Hypothalamus (tissue), 51 donors: ENCODE measurements around the gene HDHD5.

Source experiments
- DNase-seq, 51 donors: peaks; one replicate each; lab custom pipeline; 2025; lab: John Stamatoyannopoulos, UW

HDHD5 gene

DNA sequence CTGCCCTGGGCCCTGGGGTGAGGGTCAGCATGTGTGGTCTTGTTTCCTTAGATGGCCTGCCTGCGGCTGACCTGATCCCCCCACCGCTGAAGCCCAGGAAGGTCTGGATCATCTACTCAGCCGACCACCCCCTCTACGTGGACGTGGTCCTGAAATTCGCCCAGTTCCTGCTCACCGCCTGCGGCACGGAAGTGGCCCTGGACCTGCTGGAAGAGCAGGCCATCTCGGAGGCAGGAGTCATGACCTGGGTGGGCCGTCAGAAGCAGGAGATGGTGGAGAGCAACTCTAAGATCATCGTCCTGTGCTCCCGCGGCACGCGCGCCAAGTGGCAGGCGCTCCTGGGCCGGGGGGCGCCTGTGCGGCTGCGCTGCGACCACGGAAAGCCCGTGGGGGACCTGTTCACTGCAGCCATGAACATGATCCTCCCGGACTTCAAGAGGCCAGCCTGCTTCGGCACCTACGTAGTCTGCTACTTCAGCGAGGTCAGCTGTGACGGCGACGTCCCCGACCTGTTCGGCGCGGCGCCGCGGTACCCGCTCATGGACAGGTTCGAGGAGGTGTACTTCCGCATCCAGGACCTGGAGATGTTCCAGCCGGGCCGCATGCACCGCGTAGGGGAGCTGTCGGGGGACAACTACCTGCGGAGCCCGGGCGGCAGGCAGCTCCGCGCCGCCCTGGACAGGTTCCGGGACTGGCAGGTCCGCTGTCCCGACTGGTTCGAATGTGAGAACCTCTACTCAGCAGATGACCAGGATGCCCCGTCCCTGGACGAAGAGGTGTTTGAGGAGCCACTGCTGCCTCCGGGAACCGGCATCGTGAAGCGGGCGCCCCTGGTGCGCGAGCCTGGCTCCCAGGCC is 50.6 kb downstream of the HDHD5 start:
- no peak for DNase-seq

DNA sequence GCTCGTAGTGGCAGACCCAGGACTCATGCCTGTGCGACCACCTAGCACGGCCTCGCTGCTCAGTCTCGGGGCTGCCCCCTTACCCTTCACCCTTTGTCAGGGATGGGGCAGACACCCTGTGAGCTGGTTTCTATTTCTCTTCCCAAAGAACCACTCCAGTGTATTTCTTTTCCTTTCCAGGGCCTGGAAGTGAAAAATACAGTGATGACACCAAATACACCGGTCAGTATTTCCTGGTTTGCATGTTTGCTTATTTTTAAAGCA is 51.6 kb downstream of the HDHD5 start:
- no peak for DNase-seq

DNA sequence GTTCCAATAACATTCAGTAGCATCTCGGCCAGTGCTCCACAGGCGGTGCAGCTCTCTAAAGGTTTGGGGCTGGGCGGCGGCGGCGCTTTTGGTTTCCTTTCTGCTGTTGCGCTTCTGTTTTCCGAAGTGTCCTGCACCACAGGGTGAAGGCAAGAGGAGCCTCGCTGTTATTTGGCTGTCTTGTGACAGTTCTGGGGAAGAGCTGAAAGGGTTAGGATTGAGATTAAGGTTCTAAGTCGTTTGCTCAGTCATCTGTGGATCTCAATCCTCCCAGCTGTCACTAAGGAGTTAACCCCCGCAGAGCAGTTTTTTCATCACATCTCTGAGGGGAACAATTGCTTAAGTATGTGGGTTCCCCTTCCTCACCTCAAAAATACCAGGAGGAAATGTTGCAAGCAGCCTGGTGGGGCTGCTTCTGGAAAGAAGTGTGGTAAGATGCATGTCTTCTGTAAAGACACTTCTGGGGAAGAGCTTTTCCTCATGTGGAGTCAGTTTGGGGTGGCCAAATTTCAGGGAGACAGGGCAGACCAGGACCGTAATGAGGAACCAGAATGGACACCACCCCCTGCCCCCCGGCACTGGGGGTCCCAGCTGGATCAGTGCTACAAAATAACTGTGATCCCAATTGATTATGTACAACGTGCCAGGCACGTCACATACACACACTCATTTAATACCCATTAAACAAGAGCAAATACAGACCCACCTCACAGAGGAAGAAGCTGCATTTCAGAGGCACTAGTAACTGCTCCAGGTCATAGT is 52.1 kb downstream of the HDHD5 start:
- peak in 2 of 51 donors; percentile 26 to 32 for DNase-seq

DNA sequence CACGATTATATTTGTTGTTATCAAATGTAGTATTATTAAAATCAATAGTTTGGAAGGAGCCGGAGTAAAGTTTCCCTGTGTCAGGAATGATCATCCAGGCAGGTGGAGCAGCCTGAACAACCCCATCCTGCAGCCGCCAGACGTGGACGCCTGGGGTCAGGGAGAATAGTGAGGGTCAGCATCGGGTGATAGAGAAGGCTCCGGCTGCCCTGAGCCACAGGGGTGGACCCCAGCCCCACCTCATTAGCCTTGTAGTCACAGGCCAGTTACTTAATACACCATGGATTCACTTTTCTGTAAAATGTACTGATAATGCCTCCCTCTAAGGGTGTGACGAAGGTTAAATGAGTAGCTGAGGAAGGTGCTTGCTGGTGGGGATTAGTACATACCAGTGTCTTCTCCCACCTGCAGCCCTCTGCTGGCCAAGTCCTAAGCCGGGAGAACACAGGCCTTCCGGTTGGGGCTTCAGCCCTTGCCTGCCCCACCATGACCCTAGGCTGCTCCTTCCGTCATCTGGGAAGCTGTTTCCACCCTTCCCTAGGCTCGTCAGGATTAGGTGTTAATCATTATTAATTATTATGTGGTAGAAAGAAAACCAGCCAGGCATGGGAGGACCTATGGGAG is 52.8 kb downstream of the HDHD5 start:
- no peak for DNase-seq

DNA sequence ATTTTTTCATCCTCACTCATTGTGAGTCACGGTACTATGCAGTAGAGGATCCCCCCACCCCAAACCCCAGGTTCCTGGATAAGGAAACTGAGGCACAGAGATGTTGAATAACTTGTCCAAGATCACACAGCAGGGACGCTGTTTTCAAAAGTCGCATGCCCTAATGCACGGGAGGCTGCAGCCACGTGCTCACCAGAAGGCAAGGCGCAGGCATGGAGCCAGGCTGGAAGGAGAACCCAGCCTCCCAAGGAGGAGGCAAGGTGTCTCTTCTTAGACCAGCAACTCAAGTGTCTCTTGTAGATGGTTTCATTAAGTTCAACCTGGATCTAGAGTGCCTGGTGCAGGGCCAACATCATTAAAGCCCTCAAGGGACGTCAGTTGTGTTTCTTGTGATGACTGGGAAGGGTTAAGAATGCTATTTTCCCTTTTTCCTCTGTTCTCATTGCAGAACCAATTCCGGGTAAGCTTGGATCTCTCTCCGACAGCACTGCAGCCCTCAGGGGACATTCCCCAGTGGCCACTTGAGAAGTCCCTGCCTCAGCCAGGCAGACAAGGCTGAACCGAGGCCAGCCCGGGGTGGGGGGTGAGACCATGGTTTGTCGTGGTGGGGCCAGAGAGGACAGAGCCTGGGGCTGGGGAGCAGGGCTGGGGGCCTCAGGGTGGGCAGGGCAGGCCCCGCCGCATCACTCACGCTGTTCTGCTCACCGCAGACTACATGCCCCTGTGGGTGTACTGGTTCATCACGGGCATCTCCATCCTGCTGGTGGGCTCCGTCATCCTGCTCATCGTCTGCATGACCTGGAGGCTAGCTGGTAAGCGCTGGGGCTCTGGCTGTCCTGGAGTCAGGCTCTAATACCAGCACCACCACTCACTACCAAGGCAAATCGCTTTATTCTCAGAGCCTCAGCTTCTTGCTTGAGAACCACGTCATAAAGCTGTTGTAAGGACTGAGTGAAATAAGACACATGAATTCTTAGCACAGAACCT is 53.6 kb downstream of the HDHD5 start:
- DNase-seq = no peak

DNA sequence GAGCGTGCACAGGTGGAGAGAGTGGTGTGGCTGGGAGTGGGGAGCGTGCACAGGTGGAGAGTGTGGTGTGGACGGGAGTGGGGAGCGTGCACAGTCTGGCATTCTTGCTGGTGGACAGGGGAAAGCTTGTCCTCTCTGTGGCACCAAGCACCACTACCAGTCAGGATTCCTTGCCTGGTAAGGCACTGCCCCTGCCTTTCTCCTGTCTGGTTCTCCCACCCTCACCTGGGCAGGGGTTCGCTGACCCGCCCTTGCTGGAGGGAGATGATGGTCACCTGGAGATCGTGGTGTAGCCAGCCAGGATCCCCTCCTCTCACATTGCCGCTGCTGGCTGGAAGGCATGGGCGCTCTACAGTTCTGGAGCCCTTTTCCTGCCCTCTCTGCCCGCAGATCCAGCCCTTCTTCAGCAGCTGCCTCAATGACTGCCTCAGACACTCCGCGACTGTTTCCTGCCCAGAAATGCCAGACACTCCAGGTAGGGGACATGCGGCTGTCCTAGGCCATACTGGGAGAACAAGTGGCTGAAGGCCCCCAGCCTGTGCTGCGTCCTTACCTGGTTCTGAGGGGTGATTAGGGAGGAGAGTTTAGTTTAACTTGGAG is 54.6 kb downstream of the HDHD5 start:
- DNase-seq = no peak

DNA sequence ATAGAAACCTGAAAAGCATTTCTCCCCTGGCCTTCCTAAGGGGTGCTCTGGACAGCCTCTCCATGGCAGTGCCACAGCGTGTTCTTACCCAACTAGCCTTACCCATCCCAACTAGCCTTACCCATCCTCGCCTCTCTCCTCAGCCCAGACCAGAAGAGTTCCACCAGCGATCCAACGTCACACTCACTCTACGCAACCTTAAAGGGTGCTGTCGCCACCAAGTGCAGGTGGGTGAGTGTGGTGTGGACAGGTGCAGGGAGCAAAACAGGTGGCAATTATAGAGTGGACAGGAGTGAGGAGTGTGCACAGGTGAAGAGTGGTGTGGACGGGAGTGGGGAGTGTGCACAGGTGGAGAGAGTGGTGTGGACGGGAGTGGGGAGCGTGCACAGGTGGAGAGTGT is 55.7 kb downstream of the HDHD5 start:
- no peak for DNase-seq

DNA sequence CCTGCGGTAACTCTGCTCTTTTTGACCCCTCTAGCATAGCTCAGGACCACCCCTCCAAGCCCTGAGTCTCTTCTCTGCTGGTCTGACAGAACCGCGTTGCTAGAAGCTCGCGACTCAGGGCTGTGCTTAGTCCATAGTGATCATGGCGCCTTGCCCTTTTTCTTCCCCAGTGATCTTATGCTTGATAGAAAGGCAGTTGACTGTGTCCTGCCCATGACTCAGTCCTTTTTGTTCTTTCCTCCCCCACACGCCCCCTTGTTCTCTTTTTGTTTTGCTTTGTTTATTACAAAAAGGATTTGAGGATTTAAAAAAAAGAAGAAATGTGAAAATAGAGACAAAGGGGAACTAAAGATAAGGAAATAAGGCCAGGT is 56.8 kb downstream of the HDHD5 start:
- no peak for DNase-seq

DNA sequence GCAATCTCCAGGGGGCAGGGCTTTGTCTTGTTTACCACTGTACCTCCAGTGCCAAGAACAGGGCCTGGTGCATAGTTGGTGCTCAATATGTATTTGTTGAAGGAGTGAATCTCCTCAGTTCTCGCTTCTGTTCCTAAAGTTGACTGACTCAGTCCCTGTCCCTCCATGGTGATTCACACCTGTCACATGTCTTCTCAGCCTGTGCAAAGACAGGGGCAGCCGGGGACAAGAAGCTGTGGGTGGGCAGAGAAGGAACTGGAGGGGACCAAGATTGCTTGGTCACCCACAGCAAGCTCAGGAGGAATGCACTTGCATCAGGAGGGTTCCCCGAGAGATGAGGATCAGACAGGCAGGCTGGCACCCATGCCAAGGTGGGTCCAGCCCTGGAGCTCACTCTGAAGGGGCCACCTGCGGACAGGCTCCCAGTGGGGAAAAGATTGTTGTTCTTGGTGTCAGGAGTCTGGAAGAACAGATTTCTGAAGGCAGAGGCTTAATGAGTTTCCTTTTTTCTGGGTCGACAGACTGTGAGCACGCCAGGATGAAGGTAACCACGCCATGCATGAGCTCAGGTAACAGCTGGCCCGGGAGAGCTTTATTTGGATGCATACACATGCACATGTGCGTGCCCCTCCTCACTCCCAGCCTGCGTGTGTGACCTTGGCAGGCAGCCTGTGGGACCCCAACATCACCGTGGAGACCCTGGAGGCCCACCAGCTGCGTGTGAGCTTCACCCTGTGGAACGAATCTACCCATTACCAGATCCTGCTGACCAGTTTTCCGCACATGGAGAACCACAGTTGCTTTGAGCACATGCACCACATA is 57.4 kb downstream of the HDHD5 start:
- peak in 1 of 51 donors; percentile 37 for DNase-seq

DNA sequence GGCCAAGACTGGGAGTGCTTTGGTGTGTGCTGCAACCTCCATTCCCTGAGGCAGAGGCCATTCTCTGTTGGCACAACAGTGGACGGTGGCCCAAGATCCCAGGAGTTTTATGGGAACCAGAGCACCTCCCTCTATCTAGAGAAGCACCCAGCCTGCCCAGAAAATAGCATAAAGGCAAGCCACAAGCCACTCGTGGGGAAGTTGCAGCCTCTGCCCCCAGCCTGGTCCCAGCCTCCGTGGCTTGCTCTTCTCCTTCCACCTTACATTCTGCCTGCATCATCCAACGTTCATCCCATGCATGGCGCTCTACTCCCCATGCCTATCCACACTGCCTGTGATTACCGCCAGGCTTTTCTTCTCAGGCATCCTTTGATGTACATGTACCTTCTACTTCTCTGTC is 58.5 kb downstream of the HDHD5 start:
- no peak for DNase-seq

DNA sequence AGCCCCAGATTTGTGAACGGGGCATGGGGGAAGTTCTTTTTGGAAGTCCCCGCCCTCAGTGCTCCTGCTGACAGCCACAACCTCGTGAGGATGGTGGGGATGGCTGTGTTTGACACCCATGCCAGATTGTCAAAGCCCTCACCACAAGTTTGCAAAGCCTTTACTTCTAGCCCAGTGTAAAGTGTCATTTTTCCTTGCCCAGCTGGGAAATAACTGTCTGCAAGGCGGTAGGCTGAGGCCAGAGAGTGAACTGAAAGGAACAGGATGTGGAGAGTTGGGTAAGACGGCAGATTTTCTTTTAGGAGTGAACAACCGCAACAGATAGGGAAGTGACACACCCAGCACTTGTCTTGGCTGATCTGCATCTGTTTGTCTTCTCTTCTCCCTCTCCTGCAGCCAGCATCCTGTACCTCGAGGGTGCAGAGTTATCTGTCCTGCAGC is 60.7 kb downstream of the HDHD5 start:
- DNase-seq = peak in 4 of 51 donors; percentile 21 to 35 (median 24)

DNA sequence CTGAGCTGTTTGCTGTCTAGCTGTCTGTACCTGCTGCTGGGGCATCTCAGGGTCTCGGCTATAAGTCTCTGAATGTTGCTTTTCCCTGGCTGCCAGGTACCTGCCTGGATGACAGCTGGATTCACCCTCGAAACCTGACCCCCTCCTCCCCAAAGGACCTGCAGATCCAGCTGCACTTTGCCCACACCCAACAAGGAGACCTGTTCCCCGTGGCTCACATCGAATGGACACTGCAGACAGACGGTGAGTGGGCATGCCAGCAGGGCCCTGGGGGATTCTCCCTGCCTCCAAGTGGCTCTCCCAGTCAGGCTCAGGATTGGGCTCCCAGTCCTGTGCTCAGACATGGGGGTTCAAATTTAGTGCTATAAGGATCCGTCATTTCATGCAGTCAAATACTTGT is 61.4 kb downstream of the HDHD5 start:
- no peak for DNase-seq

DNA sequence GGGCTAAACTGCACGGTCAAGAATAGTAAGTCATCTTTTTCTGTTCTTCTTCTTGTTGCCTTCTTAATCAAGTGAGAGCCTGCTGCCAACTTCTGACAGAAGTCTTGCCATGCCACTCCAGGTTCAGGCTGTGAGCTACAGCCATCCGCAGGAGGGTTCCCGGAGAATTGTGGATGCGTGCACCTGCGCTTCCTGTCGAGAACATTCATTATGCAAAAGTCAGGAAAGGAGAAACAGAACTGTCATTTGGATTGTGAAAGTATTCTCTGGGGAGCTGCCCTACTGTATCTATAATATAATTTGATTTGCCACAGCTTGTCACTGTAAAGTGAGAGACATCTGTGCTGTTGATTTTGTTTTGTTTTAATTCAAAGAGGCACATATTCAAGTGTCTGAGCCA is 62.0 kb downstream of the HDHD5 start:
- no peak for DNase-seq

DNA sequence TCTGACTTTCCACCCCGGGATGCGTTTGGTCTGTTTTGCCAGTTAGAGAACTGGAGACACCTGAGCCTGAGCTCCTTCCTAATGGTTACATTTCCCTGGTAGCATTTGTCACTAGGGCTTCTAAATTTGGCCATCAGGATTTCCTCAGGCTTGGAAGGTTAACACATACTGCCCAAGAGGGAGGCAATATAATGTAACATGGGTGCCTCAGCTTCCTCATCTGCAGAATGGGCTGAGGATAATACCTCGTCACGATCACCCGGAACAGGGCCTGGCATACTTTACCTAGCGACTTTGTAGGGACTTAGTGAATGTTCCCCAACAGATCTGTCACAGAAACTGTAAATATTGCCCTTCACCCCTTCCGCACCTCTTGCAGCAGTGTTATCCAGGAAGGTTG is 63.0 kb downstream of the HDHD5 start:
- no peak for DNase-seq

DNA sequence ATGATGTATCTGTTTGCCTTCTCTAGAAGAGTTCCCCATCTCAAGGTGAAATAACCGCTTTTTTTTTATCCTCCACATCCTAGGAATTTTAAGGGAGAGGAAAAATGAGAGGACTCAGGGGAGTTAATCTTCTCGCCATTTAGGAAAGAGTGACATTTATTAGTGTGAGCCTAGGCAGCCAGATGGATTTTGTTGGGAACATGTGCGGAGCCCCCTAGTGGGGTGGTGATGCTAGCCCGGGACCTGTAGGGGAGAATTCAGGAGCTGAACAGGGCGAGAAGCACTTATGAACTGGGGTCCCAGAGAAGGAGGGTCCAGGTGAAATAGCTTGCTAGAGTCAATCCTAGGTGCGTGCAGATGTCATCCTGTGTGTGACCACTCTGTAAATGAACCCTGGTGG is 63.5 kb downstream of the HDHD5 start:
- DNase-seq = no peak

DNA sequence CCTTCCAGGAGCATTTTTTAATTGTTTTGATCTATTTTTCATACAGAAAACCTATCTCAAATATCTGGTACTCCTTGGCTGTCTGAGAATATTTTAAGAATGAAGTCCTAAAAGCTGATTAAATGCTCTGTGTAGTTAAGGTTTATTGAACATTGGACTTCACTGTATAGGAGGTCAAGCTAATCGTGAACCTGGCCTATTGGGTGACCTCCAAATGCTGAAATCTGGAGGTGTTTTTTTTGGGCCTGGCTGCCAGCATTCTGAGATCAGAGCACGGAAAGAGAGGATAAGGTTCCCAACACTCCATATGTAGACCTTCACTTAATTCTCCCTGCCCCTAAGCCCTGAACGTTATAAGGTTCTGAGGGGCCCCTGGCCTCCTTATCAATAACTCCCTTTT is 66.0 kb downstream of the HDHD5 start:
- DNase-seq = no peak

DNA sequence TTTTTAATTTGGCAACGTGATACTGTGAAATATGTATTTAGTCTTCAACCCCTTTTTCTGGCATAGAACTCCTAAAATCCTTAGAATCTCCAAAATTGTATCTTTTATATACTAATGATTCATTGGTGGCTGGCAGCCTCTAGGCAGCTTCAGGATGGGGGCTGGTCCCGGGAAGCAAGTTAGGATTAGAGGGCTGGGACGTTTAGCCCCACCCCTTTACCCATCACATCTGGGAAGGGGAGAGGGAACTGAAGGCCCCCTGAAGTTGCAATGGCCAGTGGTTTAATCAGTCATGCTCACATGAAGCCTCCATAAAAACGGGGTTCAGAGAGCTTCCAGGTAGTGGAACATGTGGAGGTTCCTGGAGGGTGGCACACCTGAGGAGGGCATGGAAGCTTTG is 67.2 kb downstream of the HDHD5 start:
- DNase-seq = no peak

DNA sequence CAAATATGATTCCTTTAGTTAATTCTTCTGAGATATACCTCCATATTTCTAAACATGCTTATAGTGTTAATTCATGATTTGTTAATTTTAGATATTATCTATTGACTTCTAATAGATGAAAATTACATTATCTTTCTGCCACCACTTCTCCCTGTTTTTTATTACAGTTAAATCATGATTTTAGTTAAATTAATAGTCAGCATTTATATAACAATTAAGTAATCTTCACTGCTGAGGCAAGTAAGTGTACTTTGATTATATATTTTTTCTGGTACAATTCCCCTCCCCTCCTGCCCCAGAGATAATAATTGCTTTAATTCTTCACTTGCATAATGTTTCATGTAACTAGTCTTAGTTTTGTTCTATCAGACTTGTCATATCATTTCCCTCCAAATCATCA is 68.5 kb downstream of the HDHD5 start:
- no peak for DNase-seq
